Superior temporal gyrus (tissue), 1 donor: Measurements from ENCODE around the gene SCUBE2.
"Not testable (repeated sequence)": the region's sequence is repeated elsewhere in the genome, so short reads cannot be mapped to it uniquely, and the experiment has no call there.

Experiments
- DNase-seq: peaks from one replicate; pipeline ENCODE4 v3.0.0-alpha.2; 2016; ENCODE audit errors: extremely low spot score

The SCUBE2 gene

GRCh38 chr11:9046481-9046880 is 44.9 kb downstream of the SCUBE2 start:
- DNase-seq = no peak

GRCh38 chr11:9042488-9042887 is 48.9 kb downstream of the SCUBE2 start:
- no peak for DNase-seq

- no peak for DNase-seq
Observed at GRCh38 chr11:9041747-9042146, 49.7 kb downstream of the SCUBE2 start.

GRCh38 chr11:9040410-9040809 is 51.0 kb downstream of the SCUBE2 start:
- DNase-seq = no peak

- DNase-seq = no peak
Observed at GRCh38 chr11:9039863-9040262, 51.5 kb downstream of the SCUBE2 start.

DNA sequence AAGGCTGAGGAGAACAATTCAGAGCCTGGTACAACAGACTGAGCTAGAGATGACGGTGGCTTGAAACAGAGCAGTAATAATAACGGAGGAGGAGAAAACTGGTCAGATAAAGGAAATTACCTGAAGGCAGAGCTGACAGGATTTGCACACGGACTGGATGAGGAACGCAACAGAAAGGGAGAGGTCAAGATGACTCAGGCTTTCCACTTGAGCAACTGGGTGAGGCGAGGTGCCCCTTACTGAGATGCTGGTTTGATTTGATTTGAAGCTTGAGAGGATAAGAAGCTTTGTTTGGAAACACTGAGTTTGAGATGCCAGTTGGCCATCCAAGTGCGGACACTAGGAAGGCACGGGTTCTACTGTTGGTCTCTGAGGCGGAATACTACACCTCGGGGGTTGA is 52.2 kb downstream of the SCUBE2 start:
- no peak for DNase-seq

GRCh38 chr11:9038541-9038940 is 52.9 kb downstream of the SCUBE2 start:
- DNase-seq = no peak

- DNase-seq = no peak
Observed at GRCh38 chr11:9037963-9038362, 53.4 kb downstream of the SCUBE2 start.

- DNase-seq = no peak
Observed at GRCh38 chr11:9037046-9037780, 54.2 kb downstream of the SCUBE2 start.

GRCh38 chr11:9030601-9031000 is 60.8 kb downstream of the SCUBE2 start:
- no peak for DNase-seq

DNA sequence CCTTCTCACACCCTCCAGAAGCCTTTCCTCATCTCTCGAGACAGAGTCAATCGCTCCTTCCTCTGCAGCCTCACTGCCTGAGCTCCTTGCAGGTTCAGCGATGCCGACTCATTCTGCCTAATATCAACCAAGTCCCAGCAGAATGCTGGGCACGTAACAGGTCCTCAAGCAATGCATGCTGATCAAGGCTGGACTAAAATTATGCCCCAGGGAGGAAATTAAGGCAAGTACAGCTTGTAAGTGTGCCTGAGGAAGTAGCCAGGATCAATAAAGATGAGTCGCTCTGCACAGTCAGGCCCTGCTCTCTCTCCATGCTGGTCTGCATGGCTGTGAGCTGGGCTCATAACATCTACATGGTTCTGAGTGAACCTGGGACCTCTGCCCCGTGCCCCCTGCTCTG is 62.0 kb downstream of the SCUBE2 start:
- DNase-seq = no peak

DNA sequence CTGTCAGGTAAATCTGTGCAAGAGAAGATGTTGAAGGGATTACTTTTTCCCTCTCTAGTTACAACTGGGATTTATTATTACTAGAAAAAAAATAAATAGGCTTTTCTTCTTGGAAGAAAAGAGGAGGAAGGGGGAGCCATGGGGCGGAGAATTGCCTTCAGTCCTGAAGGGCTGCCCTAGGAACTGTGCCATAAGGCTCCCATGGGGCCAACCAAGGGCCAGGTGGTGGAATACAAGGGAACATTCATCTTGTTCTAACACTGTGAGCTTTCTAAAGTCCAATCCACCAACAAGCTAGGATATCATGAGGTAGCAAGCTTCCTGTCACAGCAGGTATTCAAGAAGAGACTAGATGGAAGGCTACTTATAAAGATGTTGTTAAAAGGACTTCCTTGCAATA is 62.8 kb downstream of the SCUBE2 start:
- DNase-seq = no peak

GRCh38 chr11:9025101-9025850 is 66.1 kb downstream of the SCUBE2 start:
- DNase-seq = peak; percentile 35

- DNase-seq = no peak
Observed at GRCh38 chr11:9022961-9023680, 68.3 kb downstream of the SCUBE2 start.

GRCh38 chr11:9020916-9021315 is 70.5 kb downstream of the SCUBE2 start:
- no peak for DNase-seq

DNA sequence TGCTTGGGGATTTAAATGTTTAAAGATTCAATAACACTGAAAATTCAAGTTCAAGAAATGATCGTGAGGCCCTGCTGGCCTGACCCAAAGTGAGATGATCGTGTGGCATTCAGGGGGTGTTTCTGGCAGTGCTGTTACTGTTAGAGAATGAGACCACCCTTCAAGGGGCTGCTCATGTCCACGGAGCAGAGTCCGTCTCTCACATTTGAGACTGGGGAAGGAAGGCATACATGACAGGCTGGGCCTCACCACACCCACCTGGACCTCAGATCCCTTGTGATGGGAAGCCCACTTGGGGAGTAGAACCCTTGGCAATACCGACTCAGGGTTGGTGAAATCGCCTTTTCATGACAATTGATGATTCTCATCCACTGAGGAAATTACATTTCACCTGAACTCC is 71.5 kb downstream of the SCUBE2 start:
- DNase-seq = no peak

DNA sequence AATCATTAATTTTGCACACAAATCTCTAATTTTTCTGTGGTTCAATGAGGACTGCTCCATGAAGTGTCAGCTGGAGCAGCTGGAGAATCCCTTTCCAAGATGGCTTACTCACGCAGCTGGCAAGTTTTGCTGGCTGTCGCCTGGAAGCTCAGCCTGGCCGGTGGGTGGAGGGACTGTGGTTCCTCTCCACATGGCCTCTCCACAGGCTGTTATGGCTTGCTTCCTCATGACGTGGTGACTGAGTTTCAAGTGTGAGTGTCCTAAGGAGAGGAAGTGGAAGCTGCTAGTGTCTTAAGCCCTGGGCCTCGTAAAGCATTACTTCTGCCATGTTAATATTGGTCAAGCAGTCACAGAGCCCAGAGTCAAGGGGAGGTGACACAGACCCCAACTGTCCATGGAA is 73.6 kb downstream of the SCUBE2 start:
- peak; percentile 20 for DNase-seq

DNA sequence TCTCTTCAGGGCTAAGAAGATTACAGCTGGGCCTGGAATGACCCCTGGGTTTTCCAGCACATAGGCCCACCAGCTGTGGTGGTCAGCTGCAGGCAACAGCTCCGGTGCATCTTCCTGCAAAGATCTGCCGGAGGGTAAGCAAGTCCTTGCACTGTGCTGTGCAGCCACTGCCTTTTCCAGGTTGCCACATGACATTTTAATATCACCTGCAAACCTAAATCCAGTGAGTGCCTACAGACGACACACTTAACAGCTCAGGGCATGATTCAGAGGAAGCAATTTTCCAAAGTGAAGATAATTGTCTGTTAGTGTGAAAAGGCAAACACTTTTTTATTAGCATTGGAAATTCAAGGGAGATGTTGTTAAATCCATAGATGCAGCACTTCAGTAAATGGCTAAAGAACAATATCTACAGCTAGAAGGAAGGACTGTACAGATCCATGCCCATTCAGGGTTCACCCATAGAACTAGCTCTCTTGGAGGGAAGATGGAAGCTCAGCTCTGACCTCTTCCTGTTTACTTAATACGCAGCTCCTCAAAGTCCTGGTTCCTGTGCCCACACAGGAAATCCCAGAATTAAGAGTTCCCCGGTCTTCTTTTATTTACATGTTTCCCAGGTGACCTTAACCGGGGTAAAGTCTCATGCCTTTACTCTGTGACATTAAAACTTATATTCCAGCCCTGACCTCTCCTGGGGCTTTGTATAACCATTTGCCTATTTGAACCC is 74.3 kb downstream of the SCUBE2 start:
- DNase-seq = no peak

DNA sequence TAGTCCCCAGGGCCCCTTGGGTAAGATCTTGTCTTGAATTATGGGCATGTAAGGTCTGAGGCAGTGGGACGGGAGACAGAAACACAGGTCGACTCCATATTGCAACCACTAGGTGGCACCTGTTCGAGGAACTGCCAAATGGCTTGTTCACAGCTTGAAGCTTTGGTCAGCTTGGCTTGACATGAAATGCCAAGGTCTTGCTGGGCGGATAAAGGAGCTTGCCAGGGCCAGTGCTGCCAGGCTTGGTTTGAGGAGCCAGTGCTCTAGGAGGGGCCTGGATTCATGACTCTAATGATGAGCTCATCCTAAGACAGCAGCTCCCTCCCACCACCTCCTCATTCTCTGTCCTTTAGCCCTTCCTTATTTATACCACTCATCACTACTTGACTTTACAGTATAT is 75.7 kb downstream of the SCUBE2 start:
- DNase-seq = peak; percentile 89

- DNase-seq = no peak
Observed at GRCh38 chr11:9014826-9015225, 76.6 kb downstream of the SCUBE2 start.

DNA sequence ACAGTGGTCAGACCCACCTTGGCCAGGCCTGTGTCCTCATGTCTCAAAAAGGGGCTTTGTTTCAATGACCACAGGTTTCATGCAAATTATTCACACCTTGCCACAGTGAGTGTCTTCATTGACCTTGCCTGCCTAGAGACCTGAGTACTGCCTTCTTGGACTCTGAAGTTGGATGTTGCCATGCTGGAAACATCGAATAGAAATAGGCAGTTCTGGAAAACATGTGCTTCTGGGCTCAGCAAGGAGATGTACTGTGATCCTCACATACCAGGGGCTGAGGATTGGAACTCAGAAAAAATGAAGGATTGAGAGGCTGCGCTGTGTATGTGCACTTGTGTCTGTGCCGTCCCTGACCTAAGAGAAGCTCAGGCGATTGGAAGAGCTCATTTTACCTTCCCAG is 78.0 kb downstream of the SCUBE2 start:
- no peak for DNase-seq

GRCh38 chr11:9009538-9009937 is 81.9 kb downstream of the SCUBE2 start:
- DNase-seq = not testable (repeated sequence)
